DND-41 (cell line): ENCODE measurements around the gene CHSY1.

ENCODE experiments used
- ATAC-seq: fragments of 200-7000 bp; cut with Tn5 transposase; 3 replicates; pipeline ENCODE4 v1.9.1; 2021; ENCODE audit warnings: low read depth; ENCODE audit not compliant: insufficient read depth
- DNase-seq: peaks from one replicate; pipeline ENCODE4 v3.0.0-alpha.2; 2020
- H2AFZ ChIP-seq: 2 replicates; pipeline ENCODE4 v1.6.0; 2012; ENCODE audit warnings: low read depth, low read length
- H3K27ac ChIP-seq: 2 replicates; pipeline ENCODE4 v1.5.1; 2012; ENCODE audit warnings: low read length, inconsistent platforms
- H3K27me3 ChIP-seq: fragments of 200-600 bp; sonication (generic); 2 replicates; pipeline ENCODE4 v1.6.0; 2012; ENCODE audit warnings: low read length, mild to moderate bottlenecking, inconsistent platforms; ENCODE audit not compliant: insufficient read depth, poor library complexity
- H3K36me3 ChIP-seq: 2 replicates; pipeline ENCODE4 v1.5.1; 2012; ENCODE audit warnings: low read length, inconsistent platforms; ENCODE audit not compliant: insufficient read depth
- H3K4me1 ChIP-seq: 2 replicates; pipeline ENCODE4 v1.5.1; 2012; ENCODE audit warnings: mild to moderate bottlenecking, low read length; ENCODE audit not compliant: insufficient read depth
- H3K4me2 ChIP-seq: 2 replicates; pipeline ENCODE4 v1.6.0; 2012; ENCODE audit warnings: mild to moderate bottlenecking, moderate library complexity, low read length, inconsistent platforms; ENCODE audit not compliant: insufficient read depth
- H3K4me3 ChIP-seq, 2 experiments: fragments of 200-600 bp in 1 of 2; shearing (Covaris generic) in 1 of 2; 2 replicates each; pipeline ENCODE4 v1.5.1; 2012 to 2016; ENCODE audit warnings: inconsistent platforms in 2 of 2, low read length in 2 of 2, mild to moderate bottlenecking in 2 of 2, low read depth in 1 of 2, moderate library complexity in 1 of 2
- H3K79me2 ChIP-seq: 2 replicates; pipeline ENCODE4 v1.6.0; 2012; ENCODE audit warnings: low read length, inconsistent platforms; ENCODE audit not compliant: insufficient read depth
- H3K9ac ChIP-seq: 2 replicates; pipeline ENCODE4 v1.6.0; 2012; ENCODE audit warnings: low read depth, mild to moderate bottlenecking, inconsistent platforms, low read length, moderate library complexity
- H3K9me3 ChIP-seq: 2 replicates; pipeline ENCODE4 v1.5.1; 2012; ENCODE audit warnings: low read length, moderate library complexity, mild to moderate bottlenecking, inconsistent platforms; ENCODE audit not compliant: insufficient read depth, severe bottlenecking
- H4K20me1 ChIP-seq: 2 replicates; pipeline ENCODE4 v1.6.0; 2012; ENCODE audit warnings: low read length; ENCODE audit not compliant: insufficient read depth
- CTCF ChIP-seq: IDR thresholded peaks from 2 replicates; pipeline ENCODE4 v1.5.1; 2012; ENCODE audit warnings: borderline replicate concordance, low read length, moderate library complexity, mild to moderate bottlenecking; ENCODE audit not compliant: poor library complexity, severe bottlenecking; ENCODE audit errors: extremely low read depth
- EZH2 ChIP-seq: IDR thresholded peaks from 3 replicates; pipeline ENCODE4 v1.6.1; 2012; ENCODE audit warnings: borderline replicate concordance, low read depth, mild to moderate bottlenecking, moderate library complexity, low read length, inconsistent platforms; ENCODE audit not compliant: severe bottlenecking

The CHSY1 gene

GRCh38 chr15:101198031-101198575, 53.7 kb downstream of the CHSY1 start:
- Histone ChIP-seq H3K27ac (no peak overlapping the region), H3K27me3 (no peaks in the 10 kb centered on the region), H3K36me3 (no peaks in the 10 kb centered on the region), H3K4me1 (peaks cover 72% of the 10 kb centered on the region), H3K79me2 (peaks cover 75% of the 10 kb centered on the region), H3K4me2 (no peak overlapping the region), H3K4me3 (no peak overlapping the region), H3K9ac (no peak overlapping the region), H4K20me1 (peaks cover 69% of the 10 kb centered on the region), H2AFZ (no peak overlapping the region), H3K9me3 (no peaks in the 10 kb centered on the region)
- no peak for DNase-seq
- TF ChIP-seq EZH2: no peak
- TF ChIP-seq CTCF: no peak
- no peak for ATAC-seq

- Histone ChIP-seq H3K27ac (peak overlapping the region; percentile 36; the same call in 1 of the 2 replicates), H3K79me2 (peaks cover 81% of the 10 kb centered on the region), H4K20me1 (peaks cover 67% of the 10 kb centered on the region), H2AFZ (no peak overlapping the region), H3K9me3 (no peaks in the 10 kb centered on the region), H3K4me1 (peaks cover 47% of the 10 kb centered on the region), H3K27me3 (no peaks in the 10 kb centered on the region), H3K9ac (no peak overlapping the region), H3K36me3 (0 out of 2 replicates have a peak, but pooled peaks cover 2% of the 10 kb centered on the region), H3K4me3 (no peak overlapping the region), H3K4me2 (no peak overlapping the region)
- TF ChIP-seq EZH2 (no peak), CTCF (no peak)
- DNase-seq (peak; percentile 18), ATAC-seq (peak; percentile 75)
Measured at GRCh38 chr15:101194546-101195125, 57.2 kb downstream of the CHSY1 start.

GRCh38 chr15:101193806-101194545, 57.9 kb downstream of the CHSY1 start:
- no peak for ATAC-seq
- no peak for DNase-seq
- Histone ChIP-seq H3K9me3 (no peaks in the 10 kb centered on the region), H3K27ac (peak overlapping the region; percentile 36; the same call in 1 of the 2 replicates), H3K79me2 (peaks cover 87% of the 10 kb centered on the region), H3K36me3 (0 out of 2 replicates have a peak, but pooled peaks cover 2% of the 10 kb centered on the region), H3K4me3 (no peak overlapping the region), H2AFZ (no peak overlapping the region), H4K20me1 (peaks cover 71% of the 10 kb centered on the region), H3K4me2 (no peak overlapping the region), H3K4me1 (peaks cover 42% of the 10 kb centered on the region), H3K9ac (no peak overlapping the region), H3K27me3 (no peaks in the 10 kb centered on the region)
- TF ChIP-seq CTCF (no peak), EZH2 (no peak)
